Lung (tissue), 12 donors: ENCODE measurements around the gene PTPRG. TPM values are rescaled to one million over a fixed set of nuclear protein-coding genes. Genes with fewer than 3 reads are reported as not detected.

Experiments used
- ATAC-seq: fragments of 200-7000 bp; cut with Tn5 transposase; one replicate; pipeline ENCODE4 v1.9.1; 2020; ENCODE audit warnings: moderate number of reproducible peaks; ENCODE audit not compliant: insufficient read depth, low FRiP score
- DNase-seq, 3 donors: peaks; one replicate each; pipeline ENCODE4 v3.0.0-alpha.2; 2013 to 2017
- H3K27ac ChIP-seq, 2 donors: one replicate each; pipeline ENCODE4 v1.5.1; 2013; ENCODE audit warnings: mild to moderate bottlenecking in 2 of 2, moderate library complexity in 2 of 2, control low read depth in 1 of 2, inconsistent platforms in 1 of 2, low read depth in 1 of 2, low read length in 1 of 2
- H3K27me3 ChIP-seq, 3 donors: one replicate each; pipeline ENCODE4 v1.5.1; 2013; ENCODE audit warnings: low read length in 2 of 3; ENCODE audit not compliant: control insufficient read depth in 3 of 3, insufficient read depth in 3 of 3
- H3K36me3 ChIP-seq, 4 donors: one replicate each; pipeline ENCODE4 v1.5.1; 2013; ENCODE audit warnings: low read length in 4 of 4, mild to moderate bottlenecking in 1 of 4, moderate library complexity in 1 of 4; ENCODE audit not compliant: control insufficient read depth in 4 of 4, insufficient read depth in 4 of 4
- H3K4me1 ChIP-seq, 5 donors: one replicate each; pipeline ENCODE4 v1.5.1; 2013; ENCODE audit warnings: low read length in 5 of 5, mild to moderate bottlenecking in 2 of 5, moderate library complexity in 1 of 5; ENCODE audit not compliant: control insufficient read depth in 5 of 5, insufficient read depth in 5 of 5
- H3K4me3 ChIP-seq: one replicate; pipeline ENCODE4 v1.5.1; 2013; ENCODE audit warnings: mild to moderate bottlenecking, control low read depth, moderate library complexity
- H3K9ac ChIP-seq, 2 donors: one replicate each; pipeline ENCODE4 v1.5.1; 2013; ENCODE audit warnings: low read length in 2 of 2, control low read depth in 1 of 2; ENCODE audit not compliant: insufficient read depth in 1 of 2
- H3K9me3 ChIP-seq, 4 donors: one replicate each; pipeline ENCODE4 v1.5.1; 2013; ENCODE audit warnings: low read length in 3 of 4, mild to moderate bottlenecking in 1 of 4, moderate library complexity in 1 of 4; ENCODE audit not compliant: control insufficient read depth in 4 of 4, insufficient read depth in 3 of 4
- WGBS, 2 donors: extraction: QIAGEN DNeasy Blood & Tissue Kit; methylation state at CpG; one replicate each; pipeline ENCODE4 v1.1.7; 2013; 5-methylcytosine and 5-hydroxymethylcytosine counted together
- polyA plus RNA-seq, 2 donors: library from polyadenylated mRNA; stranded (reverse); fragments of 200-250 nt; gene quantifications; one replicate each; pipeline ENCODE4 v1.2.1, GENCODE V29; 2013
- total RNA-seq, 2 donors: library from RNA; depleted of rRNA in 1 of 2; stranded (reverse); fragments of >200 nt in 1 of 2; gene quantifications; one replicate each; pipeline ENCODE4 v1.2.1, GENCODE V29; 2014 to 2021
- TF ChIP-seq, protein P1 (sequence below): IDR thresholded peaks from 2 replicates; pipeline ENCODE4 v1.5.1; 2012; ENCODE audit warnings: mild to moderate bottlenecking; ENCODE audit errors: control extremely low read depth, extremely low read depth
- donor health status: control.
- donor health status: control.
- donor health status: Bipolar disorder and iron deficiency.
- donor health status: healthy.
- donor health status: DM: yes; HTN: yes; CAD: no.

PTPRG gene
- total and polyA plus RNA-seq, 4 donors, result 8.5 to 131 (median 75.9) TPM

GRCh38 chr3:61594144-61594963, 33.0 kb downstream of the PTPRG start:
- H3K27me3 ChIP-seq, result no peaks in the 10 kb centered on the region
- DNase-seq (peak in 2 of 3 donors; percentile 26 to 38), ATAC-seq (no peak)
- H3K36me3 ChIP-seq, result no peaks in the 10 kb centered on the region
- H3K4me1 ChIP-seq, result peaks cover 10 to 45% (median 28%) of the 10 kb centered on the region in 5 donors
- no peak overlapping the region for H3K4me3 ChIP-seq
- H3K9ac ChIP-seq, result peak overlapping the region in 1 of 2 donors; percentile 66
- 68 to 77% methylated on average over 12 of the region's 12 CpGs for WGBS, 2 donors
- no peak overlapping the region for H3K27ac ChIP-seq
- TF ChIP-seq, protein P1, sequence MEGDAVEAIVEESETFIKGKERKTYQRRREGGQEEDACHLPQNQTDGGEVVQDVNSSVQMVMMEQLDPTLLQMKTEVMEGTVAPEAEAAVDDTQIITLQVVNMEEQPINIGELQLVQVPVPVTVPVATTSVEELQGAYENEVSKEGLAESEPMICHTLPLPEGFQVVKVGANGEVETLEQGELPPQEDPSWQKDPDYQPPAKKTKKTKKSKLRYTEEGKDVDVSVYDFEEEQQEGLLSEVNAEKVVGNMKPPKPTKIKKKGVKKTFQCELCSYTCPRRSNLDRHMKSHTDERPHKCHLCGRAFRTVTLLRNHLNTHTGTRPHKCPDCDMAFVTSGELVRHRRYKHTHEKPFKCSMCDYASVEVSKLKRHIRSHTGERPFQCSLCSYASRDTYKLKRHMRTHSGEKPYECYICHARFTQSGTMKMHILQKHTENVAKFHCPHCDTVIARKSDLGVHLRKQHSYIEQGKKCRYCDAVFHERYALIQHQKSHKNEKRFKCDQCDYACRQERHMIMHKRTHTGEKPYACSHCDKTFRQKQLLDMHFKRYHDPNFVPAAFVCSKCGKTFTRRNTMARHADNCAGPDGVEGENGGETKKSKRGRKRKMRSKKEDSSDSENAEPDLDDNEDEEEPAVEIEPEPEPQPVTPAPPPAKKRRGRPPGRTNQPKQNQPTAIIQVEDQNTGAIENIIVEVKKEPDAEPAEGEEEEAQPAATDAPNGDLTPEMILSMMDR, result no peak
- no peaks in the 10 kb centered on the region for H3K9me3 ChIP-seq

DNA sequence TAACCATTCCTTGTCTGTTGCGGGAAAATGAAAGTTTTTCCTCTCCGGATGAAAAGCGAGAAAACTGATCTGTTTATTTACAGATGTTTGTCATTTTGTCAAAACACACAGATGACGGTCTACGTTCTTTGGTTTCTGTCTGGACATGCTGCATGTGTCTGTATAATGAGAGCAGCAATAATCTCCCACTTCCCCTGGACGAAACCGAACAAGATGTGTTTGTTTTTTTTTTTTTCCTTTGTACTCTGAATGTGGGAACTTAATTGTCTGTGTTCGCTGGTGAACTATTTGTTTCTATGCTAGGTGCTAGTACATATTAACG, 33.6 kb downstream of the PTPRG start:
- WGBS, 2 donors, result 56 to 65% methylated on average over 9 of the region's 9 CpGs
- TF ChIP-seq, protein P1, result no peak
- Histone ChIP-seq H3K27ac (peak overlapping the region in 1 of 2 donors; percentile 12), H3K4me3 (no peak overlapping the region), H3K9ac (peak overlapping the region in 1 of 2 donors; percentile 66), H3K27me3 (no peaks in the 10 kb centered on the region), H3K9me3 (no peaks in the 10 kb centered on the region), H3K36me3 (no peaks in the 10 kb centered on the region), H3K4me1 (peaks cover 7 to 45% (median 23%) of the 10 kb centered on the region in 5 donors)
- DNase-seq (peak in 2 of 3 donors; percentile 48 to 57), ATAC-seq (no peak)

GRCh38 chr3:61595288-61595687, 33.9 kb downstream of the PTPRG start:
- no peaks in the 10 kb centered on the region for H3K9me3 ChIP-seq
- ATAC-seq (no peak), DNase-seq (peak in 1 of 3 donors; percentile 56)
- H3K36me3 ChIP-seq, result no peaks in the 10 kb centered on the region
- peaks cover 7 to 45% (median 23%) of the 10 kb centered on the region in 5 donors for H3K4me1 ChIP-seq
- H3K9ac ChIP-seq, result peak overlapping the region in 1 of 2 donors; percentile 66
- 0 to 49% methylated on average over 1 of the region's 1 CpG for WGBS, 2 donors
- H3K27me3 ChIP-seq, result no peaks in the 10 kb centered on the region
- TF ChIP-seq, protein P1, result no peak
- H3K27ac ChIP-seq, result no peak overlapping the region
- H3K4me3 ChIP-seq, result no peak overlapping the region
